Keratinocyte (primary cell): Measurements from ENCODE around the gene ASB15.

Source experiments
- CTCF ChIP-seq, 3 experiments: IDR thresholded peaks in 1 of 3; conservative IDR thresholded peaks in 1 of 3; optimal IDR thresholded peaks in 1 of 3; 2 replicates in 2 of 3; 3 replicates in 1 of 3; pipeline versions ENCODE3 to v1.5.1; 2011; ENCODE audit warnings: low read length in 3 of 3, mild to moderate bottlenecking in 3 of 3, moderate library complexity in 2 of 3, control low read depth in 1 of 3, inconsistent platforms in 1 of 3; ENCODE audit not compliant: insufficient read depth in 2 of 3; ENCODE audit errors: extremely low read depth in 1 of 3
- EZH2 ChIP-seq: IDR thresholded peaks from one replicate; pipeline ENCODE4 v1.6.1; 2012; ENCODE audit warnings: inconsistent platforms, mild to moderate bottlenecking, low read length, moderate library complexity

DNA sequence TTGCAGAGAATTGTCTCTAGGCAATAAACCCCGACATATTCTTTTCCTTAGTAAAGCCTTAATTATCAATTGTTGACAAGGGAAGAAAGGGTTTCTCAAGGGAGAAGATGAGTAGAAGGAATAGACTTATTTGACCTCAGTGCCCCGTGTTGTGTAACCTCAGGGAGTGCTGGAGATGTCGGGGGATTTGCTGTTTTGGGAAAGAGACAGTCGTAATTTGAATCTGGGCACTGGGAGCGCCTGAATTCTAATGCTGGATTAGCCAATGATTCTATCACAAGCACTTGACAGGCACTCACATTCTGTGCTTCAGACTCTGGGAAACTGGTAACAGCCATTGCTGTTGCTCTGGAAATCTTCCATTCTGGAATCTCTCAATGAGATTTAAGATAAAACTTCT, 40.3 kb downstream of the ASB15 start:
- TF ChIP-seq CTCF (optimal IDR thresholded peaks at IDR 0.05 in 1 of 3, IDR thresholded peaks at IDR 0.05 in 1 of 3, conservative IDR thresholded peaks at IDR 0.05 in 1 of 3; ENCODE audit: extremely low read depth in 1 of 3, insufficient read depth in 2 of 3, low read length in 3 of 3) = no peak
- TF ChIP-seq EZH2 = no peak
